HG03378 (cell line): ENCODE measurements around the gene GPR151.

Experiments used
- ATAC-seq: cut with Tn5 transposase; IDR thresholded peaks from one replicate; pipeline ENCODE4 v1.9.1; 2021; ENCODE audit warnings: mild to moderate bottlenecking, moderate library complexity; ENCODE audit not compliant: unreplicated experiment

The GPR151 gene

DNA sequence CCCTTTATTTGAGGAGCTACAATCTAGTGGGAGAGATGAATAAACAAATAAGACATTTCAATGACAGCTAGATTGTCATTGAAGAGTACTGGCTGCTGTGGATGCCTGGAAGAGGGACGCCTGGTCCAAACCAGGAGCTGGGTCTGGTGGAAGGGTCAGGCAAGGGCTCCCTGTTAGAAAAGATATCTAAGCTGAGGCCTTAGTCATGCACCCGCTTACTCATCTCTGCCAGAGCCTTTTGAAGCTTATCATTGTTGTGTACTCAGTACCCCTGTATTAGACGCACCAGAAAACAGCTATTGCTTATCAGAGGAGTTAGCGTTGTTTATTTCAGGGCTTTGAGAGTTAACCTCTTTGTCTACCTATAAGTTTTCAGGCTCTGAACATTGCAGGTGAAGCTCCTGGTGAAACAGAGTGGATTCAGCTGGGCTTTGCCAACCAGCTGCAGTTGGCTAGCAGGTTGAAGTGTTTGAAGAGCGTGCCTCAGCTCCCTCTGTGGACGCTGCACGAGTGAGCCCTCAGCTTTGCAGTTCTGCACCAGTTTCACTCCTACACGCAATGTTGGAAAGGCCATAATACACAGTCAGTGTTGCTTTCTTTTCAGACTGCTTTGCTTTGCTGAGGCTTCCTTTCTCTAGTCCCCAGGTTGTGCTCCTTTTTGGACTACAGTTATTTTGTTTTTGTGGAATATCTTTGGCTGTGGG, 5.6 kb upstream of the GPR151 start:
- ATAC-seq: no peak

DNA sequence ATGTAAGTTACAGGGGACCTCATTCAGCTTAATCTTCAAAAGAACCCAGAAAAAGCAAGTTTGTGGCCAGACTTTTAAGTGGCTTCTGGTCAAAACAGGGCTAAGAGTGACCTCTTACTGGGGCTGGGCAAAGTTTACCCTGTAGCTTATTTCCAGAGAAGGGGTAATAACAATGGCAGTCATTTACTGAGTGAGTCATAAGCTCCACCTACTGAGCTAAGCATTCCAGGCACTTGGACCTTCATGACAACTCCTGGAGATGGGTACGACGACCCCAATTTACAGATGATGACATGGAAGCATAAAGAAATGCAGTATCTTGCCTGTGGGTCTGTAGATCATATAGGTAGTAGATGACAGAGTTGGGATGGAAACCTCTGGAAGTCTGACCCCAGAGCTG, 4.7 kb upstream of the GPR151 start:
- ATAC-seq: no peak

DNA sequence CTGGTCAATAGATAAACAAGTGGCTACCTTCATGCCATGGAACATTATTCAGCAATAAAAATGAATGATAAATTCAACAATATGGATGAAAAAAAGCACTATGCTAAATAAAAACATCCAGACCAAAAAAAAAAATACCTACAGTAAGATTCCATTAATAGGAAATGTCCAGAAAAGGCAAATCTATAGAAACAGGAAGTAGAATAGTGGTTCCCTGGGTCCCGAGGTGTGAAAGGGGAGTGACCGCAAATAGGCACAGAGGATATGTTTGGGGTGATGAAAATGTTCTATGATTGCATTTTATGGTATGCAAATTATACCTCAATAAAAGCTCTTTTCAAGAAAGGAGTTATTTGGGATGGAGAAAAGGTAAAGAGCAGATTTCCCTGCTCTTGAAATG, 3.6 kb upstream of the GPR151 start:
- no peak for ATAC-seq

DNA sequence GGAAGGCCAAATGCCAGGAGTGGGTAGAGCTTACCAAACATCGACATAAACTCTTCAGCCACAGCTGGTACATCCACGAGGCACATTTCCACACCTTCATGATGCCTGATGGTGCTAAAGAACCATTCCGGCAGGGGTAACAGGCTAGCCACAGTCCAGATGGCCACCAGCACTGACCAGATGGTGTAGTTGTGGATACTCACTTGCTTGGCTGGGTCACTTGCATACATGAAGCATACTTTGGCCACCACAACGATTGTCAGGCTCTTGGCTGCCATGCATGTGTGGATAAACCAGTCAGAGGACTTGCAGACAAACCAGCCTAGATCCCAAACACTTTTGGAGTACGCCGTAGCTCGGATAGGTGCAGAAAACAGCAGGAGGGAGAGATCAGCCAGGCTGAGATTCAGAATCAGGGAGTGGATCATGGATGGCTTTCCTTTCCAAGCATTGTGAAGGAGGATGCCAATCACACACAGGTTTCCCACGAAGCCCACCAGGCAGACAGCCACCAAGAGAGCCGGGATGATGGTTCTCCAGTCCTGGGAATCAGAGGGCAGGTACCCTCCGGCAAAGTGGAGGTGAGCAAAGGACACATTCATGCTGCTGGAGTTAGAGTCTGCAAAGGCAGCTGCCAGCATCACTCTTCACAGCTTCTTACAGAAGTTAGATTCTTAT, 378 bp downstream of the GPR151 start:
- no peak for ATAC-seq

DNA sequence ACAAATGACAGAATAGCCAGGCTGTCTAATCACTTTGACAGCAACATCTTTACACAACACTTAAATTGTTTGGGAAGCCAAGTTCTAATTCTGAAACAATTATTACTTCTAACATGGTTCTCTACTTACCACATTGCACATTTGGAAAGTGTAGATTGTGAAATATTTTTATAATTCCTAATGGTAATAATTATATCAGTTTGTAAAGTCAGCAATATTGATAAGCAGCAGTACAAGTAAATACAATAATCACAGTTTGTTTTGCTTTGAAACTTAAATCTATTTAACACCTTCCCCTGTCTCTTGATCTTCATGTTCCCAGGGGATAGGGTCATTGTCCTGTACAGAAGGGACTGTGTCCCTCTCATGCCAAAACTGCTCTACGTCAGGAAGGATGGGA, 1.4 kb downstream of the GPR151 start:
- ATAC-seq: no peak

DNA sequence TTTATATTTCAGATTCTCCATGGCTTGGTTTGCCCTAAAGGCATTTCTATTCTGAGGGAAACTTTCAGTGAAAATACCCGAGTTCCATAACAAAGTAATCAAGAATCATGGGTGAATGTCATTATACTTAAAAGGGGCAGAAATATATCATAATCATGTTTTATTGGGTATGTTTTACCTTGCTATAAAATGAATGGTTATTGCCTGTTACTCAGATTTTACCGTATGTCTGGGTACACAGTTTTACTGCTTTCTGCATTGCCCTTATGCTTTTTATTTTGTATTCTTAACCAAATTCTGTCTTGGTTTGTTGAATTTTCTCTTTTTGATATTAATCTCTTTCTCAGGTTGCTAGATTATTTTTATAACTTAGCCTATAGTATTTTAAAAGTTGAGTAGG, 2.5 kb downstream of the GPR151 start:
- ATAC-seq: no peak

DNA sequence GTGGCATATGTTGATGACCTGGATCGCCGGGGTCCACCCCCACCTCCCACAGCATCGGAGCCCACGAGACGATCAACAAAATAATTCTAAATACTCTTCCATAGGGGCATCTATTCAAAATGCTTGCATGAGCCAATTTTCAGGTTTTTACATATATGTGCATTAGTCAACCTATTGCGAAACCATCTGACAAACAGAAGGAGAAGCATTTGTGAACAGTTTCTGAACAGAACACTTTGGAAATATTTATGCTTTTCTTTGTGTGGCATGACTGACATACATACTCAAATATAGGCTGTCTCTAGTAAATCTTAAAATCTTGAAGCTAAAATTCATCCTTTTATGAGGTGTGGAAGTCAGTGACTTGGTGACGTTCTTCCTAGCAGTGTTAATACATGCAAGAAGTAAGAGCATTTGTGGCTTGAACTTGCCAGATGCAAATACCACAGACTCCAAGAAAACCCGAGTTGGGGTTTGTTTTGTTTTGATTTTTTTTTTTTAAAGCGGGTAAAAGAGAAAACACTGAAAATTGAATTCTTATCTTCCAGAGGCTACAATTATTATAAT, 5.3 kb downstream of the GPR151 start:
- no peak for ATAC-seq

DNA sequence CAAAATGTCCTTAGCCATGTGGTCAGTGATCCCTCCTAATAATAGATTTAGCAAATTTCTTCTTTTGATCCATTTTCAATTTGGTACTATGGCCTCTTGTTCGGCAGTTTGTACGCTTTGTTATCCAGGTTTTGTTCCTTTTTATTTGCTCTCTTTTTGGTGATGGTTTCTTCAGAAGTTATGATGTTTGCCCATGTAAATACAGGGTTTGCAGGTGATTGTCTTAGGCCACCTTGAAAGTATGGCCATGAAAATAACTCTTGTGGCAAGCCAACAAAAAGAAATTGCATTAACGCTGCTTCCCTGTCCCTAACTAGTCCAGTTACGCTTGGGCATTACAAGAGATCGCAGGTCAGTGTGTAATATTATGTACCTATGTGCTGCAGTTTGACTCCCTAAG, 8.6 kb downstream of the GPR151 start:
- ATAC-seq: no peak

DNA sequence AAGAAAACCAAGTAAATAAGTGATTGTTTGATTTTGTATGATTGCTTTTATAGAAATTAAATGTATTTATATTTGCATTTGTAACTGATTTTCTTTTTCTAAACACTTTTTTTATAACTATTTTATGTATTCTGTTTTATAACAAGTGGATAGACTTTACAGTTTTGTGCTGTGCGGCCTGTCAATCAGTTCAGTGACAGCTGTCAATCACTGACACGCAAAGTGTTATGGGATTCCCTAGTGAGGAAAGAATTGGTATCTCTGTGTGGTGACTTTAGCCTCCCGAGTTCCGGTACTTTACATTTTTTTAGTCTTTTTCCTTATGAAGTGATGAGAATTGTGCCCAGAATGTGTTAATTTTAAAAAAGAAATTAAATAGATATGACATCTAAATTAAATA, 16.3 kb downstream of the GPR151 start:
- ATAC-seq: no peak

DNA sequence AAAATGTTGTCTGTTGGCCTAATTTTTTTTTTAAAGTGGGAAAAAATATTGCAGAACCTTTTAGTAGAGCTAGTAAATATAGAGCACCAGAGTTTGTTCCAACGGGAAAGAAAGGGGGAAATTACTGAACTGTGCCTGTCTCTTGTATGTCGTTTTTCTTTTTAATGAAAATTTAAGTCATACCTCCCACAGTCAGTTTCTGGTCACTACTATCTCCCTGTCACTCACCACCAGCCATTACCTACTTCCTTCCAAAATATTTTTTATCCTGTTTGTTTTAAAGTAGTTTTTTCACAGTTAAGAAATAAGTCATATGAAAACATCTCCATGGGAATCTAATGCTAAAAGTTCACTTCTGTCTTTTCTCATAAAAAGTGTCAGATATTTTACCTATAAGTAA, 21.3 kb downstream of the GPR151 start:
- no peak for ATAC-seq

DNA sequence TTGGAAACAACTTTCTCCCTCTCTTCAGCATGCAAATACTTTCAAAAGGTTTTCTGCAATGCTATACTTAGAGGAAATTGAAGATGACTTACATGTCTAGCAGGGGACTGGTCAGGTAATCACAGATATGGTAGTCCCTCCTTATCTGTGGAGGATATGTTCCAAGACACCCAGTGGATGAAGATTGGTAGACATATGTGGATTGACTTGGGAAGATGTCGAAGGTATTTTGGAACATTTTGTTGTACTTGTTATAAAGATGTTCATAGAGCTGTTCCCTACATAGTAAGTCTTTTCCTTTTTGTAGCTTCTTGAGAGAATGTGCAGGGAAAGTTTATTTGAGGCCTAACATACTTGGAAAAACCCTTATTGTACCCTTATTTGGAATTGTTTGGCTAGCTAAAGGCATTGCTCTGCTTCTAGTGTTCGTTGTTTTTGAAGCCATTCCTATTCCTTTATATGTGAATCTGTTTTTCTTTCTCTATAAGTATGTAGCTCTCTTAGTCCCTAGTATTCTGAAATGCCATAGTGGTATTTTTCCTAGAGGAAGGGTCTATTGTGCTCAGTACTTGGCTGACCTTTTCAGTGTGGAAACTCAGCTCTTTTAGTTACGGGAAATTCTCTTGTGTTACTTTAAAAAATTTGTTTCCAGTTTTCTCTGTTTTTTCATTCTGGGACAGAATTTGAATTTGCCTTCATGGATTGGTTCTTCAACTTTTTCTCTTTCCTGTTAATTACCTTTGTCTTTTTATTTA, 25.7 kb downstream of the GPR151 start:
- ATAC-seq: no peak

DNA sequence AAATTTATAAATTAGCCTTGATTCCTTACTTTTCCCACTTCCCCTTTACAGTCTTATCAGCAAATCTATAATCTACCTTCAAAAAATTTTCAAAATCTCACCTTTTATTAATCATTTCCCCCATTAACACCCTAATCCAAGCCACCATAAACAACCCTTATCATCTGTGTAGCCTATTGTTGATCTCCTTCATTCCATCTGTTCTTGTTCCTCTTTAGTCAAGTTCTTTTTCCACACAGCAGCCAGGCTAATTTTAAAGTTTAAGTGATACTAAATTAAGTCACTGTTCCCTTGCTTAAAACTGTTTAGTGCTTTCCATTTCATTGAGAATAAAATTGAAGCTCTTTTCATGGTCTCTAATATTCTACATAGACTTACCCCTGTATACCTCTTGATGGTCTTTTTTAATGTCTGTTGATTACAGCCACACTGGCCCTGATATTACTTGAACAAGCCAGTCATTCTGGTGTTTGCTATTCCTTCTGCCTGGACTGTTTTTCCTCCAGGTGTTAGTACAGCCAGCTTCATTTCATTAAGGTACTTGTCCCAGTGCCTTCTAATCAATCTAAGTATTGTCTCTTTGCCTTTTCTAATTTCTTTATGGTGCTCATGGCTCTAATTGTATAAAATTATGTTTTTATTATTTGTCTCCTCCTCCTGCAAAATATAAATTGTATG, 31.1 kb downstream of the GPR151 start:
- no peak for ATAC-seq

DNA sequence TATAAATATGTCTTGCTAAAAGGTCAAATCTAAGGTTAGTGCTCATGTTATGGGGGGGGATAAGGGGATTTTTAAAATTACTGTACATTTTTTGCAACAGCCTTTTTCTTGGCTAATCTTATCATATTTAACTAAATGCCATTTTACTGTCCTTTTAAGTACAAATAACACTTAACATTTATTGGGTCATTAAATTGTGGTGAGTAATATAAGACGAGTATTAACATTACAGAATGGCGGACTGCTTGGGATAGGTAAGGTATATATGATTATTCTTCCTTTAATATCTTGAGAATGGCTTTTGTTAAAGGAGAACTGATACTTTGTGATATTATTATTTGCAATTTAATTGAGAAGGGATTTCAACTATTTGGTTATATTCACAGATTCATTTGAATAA, 33.2 kb downstream of the GPR151 start:
- no peak for ATAC-seq

DNA sequence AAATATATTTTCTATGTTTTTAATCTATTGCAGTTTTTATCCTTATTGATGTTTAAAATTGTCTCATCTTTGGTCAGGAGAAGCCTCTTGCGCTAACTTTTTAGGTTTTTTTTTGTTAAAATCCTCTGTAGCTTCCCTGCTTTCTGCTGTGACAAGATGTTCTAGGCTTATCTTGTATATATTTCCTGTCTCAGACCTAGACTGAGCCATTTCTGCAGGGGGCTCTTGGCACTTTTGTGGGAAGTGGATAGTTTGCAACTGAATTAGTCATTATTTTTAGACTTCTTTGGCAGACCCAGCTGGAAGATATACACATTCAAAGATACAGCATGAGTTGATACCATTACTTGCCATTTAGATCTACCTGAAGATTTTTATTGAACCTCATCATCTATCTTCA, 40.1 kb downstream of the GPR151 start:
- no peak for ATAC-seq

DNA sequence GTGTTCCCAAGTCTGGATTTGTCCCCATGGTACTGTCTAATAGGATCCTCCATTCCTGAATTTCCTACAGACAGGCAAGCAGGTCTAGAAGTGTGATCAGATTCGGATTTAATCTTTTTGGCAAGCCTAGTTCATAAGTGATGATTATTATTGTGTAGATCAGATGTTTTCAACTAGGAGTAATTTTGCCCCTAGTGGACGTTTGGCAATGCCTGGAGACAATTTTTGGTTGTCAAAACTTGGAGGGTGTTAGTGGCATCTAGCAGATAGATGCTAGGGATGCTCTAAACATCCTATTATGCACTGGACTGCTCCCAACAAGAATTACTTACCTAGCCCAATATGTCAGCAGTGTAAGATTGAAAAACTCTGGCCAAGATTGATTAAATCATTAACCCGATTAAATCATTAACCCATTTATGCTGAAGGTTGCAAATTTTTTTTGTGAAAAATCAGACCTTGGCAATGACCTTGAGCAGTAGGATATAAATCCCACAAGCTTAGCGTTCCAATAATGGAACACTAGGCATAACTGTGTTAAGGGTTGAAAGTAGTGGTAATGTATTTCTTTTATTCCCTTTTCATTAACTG, 40.7 kb downstream of the GPR151 start:
- no peak for ATAC-seq

DNA sequence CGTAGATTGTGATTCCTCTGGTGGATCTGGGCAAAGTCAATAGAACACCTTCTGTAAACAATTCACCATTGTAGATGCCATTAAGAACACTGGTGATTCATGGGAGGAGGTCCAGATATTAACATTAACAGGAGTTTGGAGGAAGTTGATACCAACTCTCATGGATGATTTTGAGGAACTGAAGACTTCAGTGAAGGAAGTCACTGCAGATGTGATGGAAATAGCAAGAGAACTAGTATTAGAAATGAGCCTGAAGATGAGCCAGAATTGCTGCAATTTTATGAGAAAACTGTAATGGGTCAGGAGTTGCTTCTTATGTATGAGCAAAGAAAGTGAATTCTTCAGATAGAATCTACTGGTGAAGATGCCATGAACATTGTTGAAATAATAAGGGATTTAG, 41.9 kb downstream of the GPR151 start:
- no peak for ATAC-seq

DNA sequence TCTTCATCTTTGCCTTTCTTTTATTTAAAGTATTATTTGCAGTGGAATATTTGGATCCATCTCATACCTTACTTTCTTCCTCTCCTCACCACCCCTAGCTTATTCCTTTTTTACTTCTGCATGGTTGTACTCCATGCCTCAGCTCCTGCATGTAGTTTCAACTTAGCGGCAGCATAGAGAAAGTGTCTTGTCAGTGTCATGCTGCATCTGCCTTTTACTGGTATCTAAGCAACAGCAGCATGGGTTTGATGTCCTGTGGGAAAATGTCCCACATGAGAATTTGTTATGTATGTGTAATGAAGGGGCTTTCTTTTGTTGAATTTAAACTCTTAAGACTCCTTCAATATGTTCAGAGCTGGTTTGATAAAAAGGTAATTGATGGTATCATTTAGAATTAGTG, 48.2 kb downstream of the GPR151 start:
- no peak for ATAC-seq

DNA sequence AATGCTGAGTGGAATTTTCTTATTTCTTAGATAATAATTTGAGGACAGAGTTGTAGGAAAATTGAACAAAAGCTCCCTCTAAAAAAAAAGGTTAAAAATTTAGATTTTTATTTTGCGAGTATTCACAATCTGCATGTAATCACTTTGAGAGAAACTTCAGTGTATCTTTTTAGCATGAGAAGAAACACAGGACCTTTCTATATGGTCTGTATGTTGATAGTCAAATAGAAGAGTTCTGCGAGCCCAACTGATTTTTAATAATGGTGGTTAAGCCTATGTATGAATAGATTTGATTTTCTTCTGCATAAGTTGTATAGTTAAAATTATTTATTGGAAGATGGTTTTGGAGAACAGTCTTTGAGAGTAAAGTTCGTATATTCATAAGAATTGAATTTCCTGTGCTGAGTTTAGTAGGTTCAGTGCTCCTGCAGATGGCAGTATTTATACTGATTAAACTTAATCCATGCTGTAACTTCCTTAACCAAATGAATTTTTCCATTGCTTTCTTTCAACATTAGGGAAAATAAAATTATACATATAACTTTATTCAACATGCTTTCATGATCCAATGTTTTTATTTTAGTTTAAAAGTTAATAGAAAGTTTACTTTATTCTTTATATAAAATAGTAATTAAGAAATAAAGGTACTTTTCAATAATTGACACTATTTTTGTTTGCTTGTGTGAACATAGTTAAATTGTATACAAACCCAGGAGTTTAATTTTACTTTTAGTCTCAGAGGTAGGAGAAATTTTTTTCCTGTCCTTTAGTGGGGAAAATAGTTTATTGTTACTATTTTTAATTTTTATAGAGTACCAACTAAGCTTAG, 49.3 kb downstream of the GPR151 start:
- no peak for ATAC-seq

DNA sequence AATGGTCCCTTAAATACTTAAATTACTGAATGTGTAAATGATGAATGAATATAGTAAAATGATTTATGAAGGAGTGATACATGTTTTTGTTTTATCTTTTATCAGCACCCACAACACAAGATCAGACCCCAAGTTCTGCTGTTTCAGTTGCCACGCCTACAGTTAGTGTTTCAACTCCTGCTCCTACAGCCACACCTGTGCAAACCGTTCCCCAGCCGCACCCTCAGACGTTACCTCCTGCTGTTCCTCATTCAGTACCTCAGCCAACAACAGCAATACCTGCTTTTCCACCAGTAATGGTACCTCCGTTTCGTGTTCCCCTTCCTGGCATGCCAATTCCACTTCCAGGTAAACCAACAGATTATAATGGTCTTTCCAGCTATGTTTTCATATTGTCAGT, 52.5 kb downstream of the GPR151 start:
- ATAC-seq: no peak
